BLaER1 treated with 17β-estradiol and CSF1 and Interleukin-3, amounts not matched to agents 10 nM and 100 nM (cell line): ENCODE measurements around the gene OR11H7.
"Not testable (repeated sequence)": the region's sequence is repeated elsewhere in the genome, so short reads cannot be mapped to it uniquely, and the experiment has no call there.

ENCODE experiments used
- H3K27ac ChIP-seq, 11 experiments: shearing (Covaris generic); formaldehyde crosslinking; 2 replicates each; pipeline ENCODE4 v1.8.1; 2022
- H3K27me3 ChIP-seq, 11 experiments: shearing (Covaris generic); formaldehyde crosslinking; 2 replicates each; pipeline ENCODE4 v1.8.1; 2022
- H3K36me3 ChIP-seq, 11 experiments: shearing (Covaris generic); formaldehyde crosslinking; 2 replicates each; pipeline ENCODE4 v1.8.1; 2022
- H3K4me1 ChIP-seq, 10 experiments: shearing (Covaris generic); formaldehyde crosslinking; 2 replicates each; pipeline ENCODE4 v1.8.1; 2022
- H3K4me2 ChIP-seq, 11 experiments: shearing (Covaris generic); formaldehyde crosslinking; 2 replicates each; pipeline ENCODE4 v1.8.1; 2022
- H3K4me3 ChIP-seq, 10 experiments: shearing (Covaris generic); formaldehyde crosslinking; 2 replicates each; pipeline ENCODE4 v1.8.1; 2022
- H3K9ac ChIP-seq, 11 experiments: shearing (Covaris generic); formaldehyde crosslinking; 2 replicates each; pipeline ENCODE4 v1.8.1; 2022
- H3K9me3 ChIP-seq, 11 experiments: shearing (Covaris generic); formaldehyde crosslinking; replicated peaks in 1 of 11; 2 replicates each; pipeline ENCODE4 v1.8.1; 2022
- H4K20me1 ChIP-seq, 11 experiments: shearing (Covaris generic); formaldehyde crosslinking; 2 replicates each; pipeline ENCODE4 v1.8.1; 2022
- Cebpa-rat ChIP-seq, 11 experiments: shearing (Covaris generic); IDR thresholded peaks; 2 replicates each; pipeline ENCODE4 v1.8.1; 2022

Gene OR11H7

GRCh38 chr14:20228681-20229080, at the start of gene OR11H7:
Gene OR11H7 (plus strand): TSS chr14:20228981.
- no peaks in the 10 kb centered on the region for H3K27me3 ChIP-seq
- H3K4me3 ChIP-seq, result no peak within 1 kb of the TSS
- H3K9me3 ChIP-seq, result peaks cover 0 to 10% (median 7%) of the 10 kb centered on the region in 11 experiments; a peak in 5 of 22 replicates
- H4K20me1 ChIP-seq, result no peaks in the 10 kb centered on the region
- H3K4me2 ChIP-seq, result no peak within 1 kb of the TSS
- no peak within 1 kb of the TSS for H3K9ac ChIP-seq
- H3K4me1 ChIP-seq, result no peaks in the 10 kb centered on the region
- no peaks in the 10 kb centered on the region for H3K36me3 ChIP-seq
- no peak for TF ChIP-seq Cebpa-rat (IDR thresholded peaks at IDR 0.05)
- H3K27ac ChIP-seq, result no peak within 1 kb of the TSS

- no peaks in the 10 kb centered on the region for H3K27me3 ChIP-seq
These were observed 49.6 kb upstream of the OR11H7 start for GRCh38 chr14:20179218-20179617.

DNA sequence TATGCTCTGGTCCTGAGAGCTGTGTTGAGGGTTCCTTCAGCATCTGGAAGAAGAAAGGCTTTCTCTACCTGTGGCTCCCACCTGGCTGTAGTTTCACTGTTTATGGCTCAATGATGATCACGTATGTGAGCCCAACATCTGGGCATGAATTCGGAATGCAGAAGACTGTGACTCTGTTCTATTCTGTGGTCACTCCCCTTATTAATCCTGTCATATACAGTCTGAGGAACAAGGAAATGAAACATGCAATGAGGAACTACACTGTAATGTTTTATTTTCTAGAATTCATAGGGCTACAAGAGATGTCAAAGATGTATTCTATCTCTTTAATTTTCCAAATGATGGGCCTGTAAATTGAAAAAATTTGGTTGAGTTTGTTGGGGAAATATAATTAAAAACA, 48.9 kb upstream of the OR11H7 start:
- Histone ChIP-seq H3K27ac (peak overlapping the region in 4 of 11 experiments; percentile 35 to 71 (median 44); a peak in 8 of 22 replicates), H3K27me3 (no peaks in the 10 kb centered on the region), H3K4me2 (peak overlapping the region in 6 of 11 experiments; percentile 12 to 82 (median 64); a peak in 11 of 22 replicates), H3K36me3 (no peaks in the 10 kb centered on the region), H3K4me1 (peaks cover 0 to 35% (median 10%) of the 10 kb centered on the region in 10 experiments; a peak in 10 of 20 replicates), H3K9ac (peak overlapping the region in 1 of 11 experiments; percentile 26; a peak in 1 of 22 replicates), H3K9me3 (no peaks in the 10 kb centered on the region), H4K20me1 (no peaks in the 10 kb centered on the region), H3K4me3 (0 out of 20 replicates have a peak overlapping the region, but pooled peaks of 1 of the 10 experiments have one; percentile 6)
- no peak for TF ChIP-seq Cebpa-rat (IDR thresholded peaks at IDR 0.05)

More at GRCh38 chr14:20179218-20179617, 49.6 kb upstream of the OR11H7 start:
- TF ChIP-seq Cebpa-rat (IDR thresholded peaks at IDR 0.05), result no peak
- no peaks in the 10 kb centered on the region for H3K36me3 ChIP-seq
- H3K4me1 ChIP-seq, result peaks cover 0 to 35% (median 10%) of the 10 kb centered on the region in 10 experiments; a peak in 10 of 20 replicates
- H3K4me3 ChIP-seq, result 0 out of 20 replicates have a peak overlapping the region, but pooled peaks of 1 of the 10 experiments have one; percentile 6
- peak overlapping the region in 6 of 11 experiments; percentile 12 to 82 (median 64); a peak in 11 of 22 replicates for H3K4me2 ChIP-seq
- no peaks in the 10 kb centered on the region for H4K20me1 ChIP-seq
- H3K9ac ChIP-seq, result peak overlapping the region in 1 of 11 experiments; percentile 26; a peak in 1 of 22 replicates
- no peaks in the 10 kb centered on the region for H3K9me3 ChIP-seq
- H3K27ac ChIP-seq, result peak overlapping the region in 4 of 11 experiments; percentile 35 to 71 (median 44); a peak in 8 of 22 replicates

DNA sequence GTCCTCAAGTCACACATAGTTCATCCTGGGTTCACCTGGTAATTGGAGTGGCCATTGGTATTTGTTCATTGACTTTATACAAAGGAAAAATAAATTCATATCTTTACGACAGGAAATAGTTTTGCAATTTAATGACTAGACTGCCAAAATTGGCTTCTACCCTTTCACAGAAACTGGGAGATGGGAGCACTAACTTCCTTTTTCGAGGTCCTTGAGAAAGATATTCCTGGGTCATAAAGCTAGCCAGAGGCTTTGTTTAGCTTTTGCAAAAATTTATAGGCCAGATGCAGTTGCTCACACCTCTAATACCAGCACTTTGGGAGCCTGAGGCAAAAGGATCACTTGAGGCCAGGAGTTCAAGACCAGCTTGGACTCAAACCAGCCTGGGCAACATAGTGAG, 48.3 kb upstream of the OR11H7 start:
- H3K9ac ChIP-seq, result no peak overlapping the region
- no peaks in the 10 kb centered on the region for H3K36me3 ChIP-seq
- 0 out of 20 replicates have a peak overlapping the region, but pooled peaks of 1 of the 10 experiments have one; percentile 18 for H3K4me3 ChIP-seq
- H4K20me1 ChIP-seq, result no peaks in the 10 kb centered on the region
- H3K4me1 ChIP-seq, result peaks cover 0 to 35% (median 10%) of the 10 kb centered on the region in 10 experiments; a peak in 10 of 20 replicates
- H3K4me2 ChIP-seq, result peak overlapping the region in 5 of 11 experiments; percentile 41 to 82 (median 64); a peak in 10 of 22 replicates
- peak overlapping the region in 3 of 11 experiments; percentile 35 to 71 (median 39); a peak in 7 of 22 replicates for H3K27ac ChIP-seq
- no peaks in the 10 kb centered on the region for H3K9me3 ChIP-seq
- TF ChIP-seq Cebpa-rat (IDR thresholded peaks at IDR 0.05), result no peak
- H3K27me3 ChIP-seq, result no peaks in the 10 kb centered on the region

DNA sequence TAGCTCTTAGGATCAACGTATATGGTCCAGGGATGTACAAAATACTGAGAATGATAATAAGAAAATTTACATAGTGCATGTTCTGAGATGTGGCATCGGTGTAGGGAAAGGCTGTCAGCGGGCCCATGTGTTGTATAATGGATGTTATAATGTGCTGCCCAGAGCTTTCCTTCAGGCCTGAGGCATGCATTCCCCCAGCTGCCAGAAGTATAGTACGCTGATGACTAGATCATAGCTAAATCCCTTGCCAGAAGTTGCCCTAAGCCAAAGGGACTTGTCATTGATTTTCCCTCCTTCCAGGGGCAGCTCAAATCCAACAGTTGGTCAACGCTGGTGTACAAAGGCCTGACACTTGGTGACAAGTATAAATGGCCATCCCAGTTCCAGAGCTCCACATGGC, 44.6 kb upstream of the OR11H7 start:
- H3K4me3 ChIP-seq, result no peak overlapping the region
- no peak overlapping the region for H3K4me2 ChIP-seq
- H3K9me3 ChIP-seq, result no peaks in the 10 kb centered on the region
- TF ChIP-seq Cebpa-rat (IDR thresholded peaks at IDR 0.05), result no peak
- H3K9ac ChIP-seq, result no peak overlapping the region
- H4K20me1 ChIP-seq, result no peaks in the 10 kb centered on the region
- H3K27ac ChIP-seq, result no peak overlapping the region
- H3K27me3 ChIP-seq, result no peaks in the 10 kb centered on the region
- peaks cover 0 to 26% (median 7%) of the 10 kb centered on the region in 10 experiments; a peak in 10 of 20 replicates for H3K4me1 ChIP-seq
- no peaks in the 10 kb centered on the region for H3K36me3 ChIP-seq

- no peaks in the 10 kb centered on the region for H3K9me3 ChIP-seq
- no peaks in the 10 kb centered on the region for H3K4me1 ChIP-seq
- no peaks in the 10 kb centered on the region for H3K36me3 ChIP-seq
- no peak within 1 kb of the TSS for H3K4me2 ChIP-seq
- H4K20me1 ChIP-seq, result no peaks in the 10 kb centered on the region
- H3K4me3 ChIP-seq, result no peak within 1 kb of the TSS
- H3K9ac ChIP-seq, result no peak within 1 kb of the TSS
- no peak within 1 kb of the TSS for H3K27ac ChIP-seq
- H3K27me3 ChIP-seq, result no peaks in the 10 kb centered on the region
- TF ChIP-seq Cebpa-rat (IDR thresholded peaks at IDR 0.05), result no peak
These were observed 38.2 kb upstream of the OR11H7 start, which contains the start of gene OR11G2 for GRCh38 chr14:20190596-20190995. Gene OR11G2 (plus strand): TSS chr14:20190896. CDS start chr14:20197438, 6,542 bp downstream.

GRCh38 chr14:20191396-20191795, 37.4 kb upstream of the OR11H7 start:
- no peaks in the 10 kb centered on the region for H4K20me1 ChIP-seq
- H3K9ac ChIP-seq, result no peak overlapping the region
- H3K4me2 ChIP-seq, result no peak overlapping the region
- H3K4me1 ChIP-seq, result no peaks in the 10 kb centered on the region
- H3K27me3 ChIP-seq, result no peaks in the 10 kb centered on the region
- no peaks in the 10 kb centered on the region for H3K9me3 ChIP-seq
- H3K36me3 ChIP-seq, result no peaks in the 10 kb centered on the region
- no peak overlapping the region for H3K27ac ChIP-seq
- no peak overlapping the region for H3K4me3 ChIP-seq
- no peak for TF ChIP-seq Cebpa-rat (IDR thresholded peaks at IDR 0.05)

DNA sequence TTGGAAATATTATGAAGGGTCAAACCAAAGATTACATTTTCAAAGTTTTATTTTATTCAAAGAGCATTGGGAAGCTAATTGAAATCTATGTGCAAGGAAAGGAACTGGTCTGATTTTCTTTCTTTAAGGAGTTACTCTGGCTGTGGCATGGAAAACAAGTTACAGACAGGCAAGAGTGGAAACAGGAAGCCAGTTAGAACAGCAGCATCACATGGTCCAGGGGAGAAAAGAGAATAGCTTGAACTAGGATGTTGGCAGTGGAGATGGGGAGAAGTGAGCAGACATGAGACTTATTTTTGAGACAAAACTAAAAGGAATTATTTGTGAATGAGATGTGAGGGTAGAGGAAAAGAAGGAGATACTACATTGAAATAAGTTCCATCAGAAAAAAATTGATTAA, 34.7 kb upstream of the OR11H7 start:
- H3K27me3 ChIP-seq, result no peaks in the 10 kb centered on the region
- no peaks in the 10 kb centered on the region for H3K36me3 ChIP-seq
- H4K20me1 ChIP-seq, result no peaks in the 10 kb centered on the region
- no peaks in the 10 kb centered on the region for H3K9me3 ChIP-seq
- no peak overlapping the region for H3K4me3 ChIP-seq
- no peak overlapping the region for H3K27ac ChIP-seq
- peaks cover 0 to 10% (median 0%) of the 10 kb centered on the region in 10 experiments; a peak in 1 of 20 replicates for H3K4me1 ChIP-seq
- TF ChIP-seq Cebpa-rat (IDR thresholded peaks at IDR 0.05), result no peak
- no peak overlapping the region for H3K4me2 ChIP-seq
- H3K9ac ChIP-seq, result no peak overlapping the region

GRCh38 chr14:20195170-20195569, 33.6 kb upstream of the OR11H7 start:
- H3K4me2 ChIP-seq, H3K27me3 ChIP-seq, H3K27ac ChIP-seq, H4K20me1 ChIP-seq, H3K36me3 ChIP-seq, H3K4me3 ChIP-seq, H3K9ac ChIP-seq, H3K9me3 ChIP-seq, H3K4me1 ChIP-seq: not testable (repeated sequence)

DNA sequence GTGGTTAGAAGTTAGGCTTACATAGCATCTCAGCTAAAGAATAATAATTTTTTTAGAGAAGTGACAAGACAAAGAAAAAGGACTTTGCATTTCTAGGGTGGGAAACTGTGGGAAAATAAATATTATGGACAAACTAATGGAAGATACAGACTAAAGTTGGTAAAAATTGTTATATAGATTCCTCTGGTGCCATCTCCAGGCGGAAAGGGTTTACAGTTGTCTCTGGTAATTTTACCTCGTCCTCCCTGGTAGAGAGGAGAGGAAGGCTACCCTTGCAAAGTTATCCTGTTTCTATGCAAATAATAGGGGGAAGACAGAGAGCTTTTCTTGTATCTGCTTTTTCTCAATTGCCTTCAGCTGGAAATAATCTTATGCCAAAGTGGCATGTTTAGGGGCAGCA, 32.9 kb upstream of the OR11H7 start:
- Histone ChIP-seq H3K4me1 (peaks cover 0 to 10% (median 0%) of the 10 kb centered on the region in 10 experiments; a peak in 1 of 20 replicates), H3K9ac (no peak overlapping the region), H3K4me3 (no peak overlapping the region), H3K4me2 (no peak overlapping the region), H4K20me1 (no peaks in the 10 kb centered on the region), H3K27ac (no peak overlapping the region), H3K9me3 (no peaks in the 10 kb centered on the region), H3K36me3 (no peaks in the 10 kb centered on the region), H3K27me3 (no peaks in the 10 kb centered on the region)
- TF ChIP-seq Cebpa-rat (IDR thresholded peaks at IDR 0.05), result no peak
